HepG2 (cell line): ENCODE measurements around the gene LRRC3B. TPM values are rescaled to one million over a fixed set of nuclear protein-coding genes. Genes with fewer than 3 reads are reported as not detected.

Experiments used
- ATAC-seq: fragments of 200-7000 bp; cut with Tn5 transposase; 3 replicates; pipeline ENCODE4 v1.9.1; 2020; ENCODE audit warnings: mild to moderate bottlenecking, moderate library complexity
- BruUV-seq: library from RNA; stranded (reverse); fragments of 400-500 nt; replicated peaks from 2 replicates; lab custom pipeline; 2021; lab: Mats Ljungman, UMichigan
- CTCF ChIA-PET: fragments of 300-600 bp; formaldehyde crosslinking; extraction: SDS; loops from one replicate; lab custom pipeline; 2021; ENCODE audit warnings: low total read pairs, inconsistent platforms, low intra/inter-chr PET ratio; lab: Yijun Ruan, JAX
- POLR2A ChIA-PET: fragments of 350-600 bp; sonication (Branson Sonifier 250); formaldehyde crosslinking; loops from one replicate; lab custom pipeline; 2020; ENCODE audit warnings: antibody characterized with exemption, inconsistent platforms; lab: Yijun Ruan, JAX
- DNase-seq: peaks from one replicate; pipeline ENCODE4 v3.0.0-alpha.2; 2015; ENCODE audit warnings: low spot score
- FAIRE-seq: peaks from 3 replicates; lab custom pipeline; 2011; peaks lifted over from hg19 to GRCh38; lab: Jason Lieb, UNC
- H2AFZ ChIP-seq: one replicate; pipeline ENCODE4 v1.6.1; 2011; ENCODE audit warnings: low read length, inconsistent platforms
- H3K27ac ChIP-seq: fragments of 300-600 bp; 3 replicates; pipeline ENCODE4 v1.8.0; 2011; ENCODE audit warnings: mixed run types, mild to moderate bottlenecking, mixed read lengths, low read length, inconsistent platforms; ENCODE audit not compliant: insufficient read depth; ENCODE audit errors: extremely low read length
- H3K27me3 ChIP-seq, 2 experiments: fragments of 200-600 bp in 1 of 2; 2 replicates in 1 of 2; 3 replicates in 1 of 2; pipeline versions ENCODE4 v1.6.0 to v1.8.0; 2011; ENCODE audit warnings: low read length in 2 of 2, mild to moderate bottlenecking in 2 of 2, moderate library complexity in 2 of 2, inconsistent platforms in 1 of 2; ENCODE audit not compliant: insufficient read depth in 2 of 2, control insufficient read depth in 1 of 2
- H3K36me3 ChIP-seq, 2 experiments: fragments of 200-600 bp in 1 of 2; replicated peaks in 1 of 2; 2 replicates in 1 of 2; 3 replicates in 1 of 2; pipeline versions ENCODE4 v1.5.1 to v1.8.0; 2011; ENCODE audit warnings: low read length in 2 of 2, inconsistent platforms in 1 of 2; ENCODE audit not compliant: insufficient read depth in 2 of 2, control insufficient read depth in 1 of 2
- H3K4me1 ChIP-seq: 2 replicates; pipeline ENCODE4 v1.5.1; 2012; ENCODE audit warnings: low read length, inconsistent platforms; ENCODE audit not compliant: insufficient read depth
- H3K4me2 ChIP-seq: 2 replicates; pipeline ENCODE4 v1.6.0; 2011; ENCODE audit warnings: low read depth, low read length, inconsistent platforms
- H3K4me3 ChIP-seq, 3 experiments: fragments of 200-600 bp in 1 of 3; sonication (generic), shearing (Covaris generic) in 1 of 3; replicated peaks in 1 of 3; 2 replicates each; pipeline ENCODE4 v1.5.1; 2011 to 2016; ENCODE audit warnings: low read length in 3 of 3, inconsistent platforms in 2 of 3, low read depth in 2 of 3, mild to moderate bottlenecking in 2 of 3, control low read depth in 1 of 3, mixed read lengths in 1 of 3; ENCODE audit not compliant: insufficient read depth in 1 of 3
- H3K79me2 ChIP-seq: one replicate; pipeline ENCODE4 v1.6.1; 2011; ENCODE audit warnings: low read length, inconsistent platforms; ENCODE audit not compliant: insufficient read depth
- H3K9ac ChIP-seq: 2 replicates; pipeline ENCODE4 v1.6.0; 2011; ENCODE audit warnings: mild to moderate bottlenecking, low read depth, low read length, inconsistent platforms; ENCODE audit not compliant: insufficient read depth
- H3K9me3 ChIP-seq: 2 replicates; pipeline ENCODE4 v1.5.1; 2012; ENCODE audit warnings: mild to moderate bottlenecking, low read length
- H4K20me1 ChIP-seq: 2 replicates; pipeline ENCODE4 v1.6.0; 2011; ENCODE audit warnings: inconsistent platforms, mild to moderate bottlenecking, low read length, moderate library complexity; ENCODE audit not compliant: insufficient read depth
- CREM ChIP-seq, 2 experiments: sonication (generic) in 1 of 2; formaldehyde crosslinking in 1 of 2; IDR thresholded peaks; 2 replicates each; pipeline versions ENCODE4 v1.4.0 to v1.6.1; 2016 to 2020; ENCODE audit warnings: antibody characterized with exemption in 1 of 2, mild to moderate bottlenecking in 1 of 2, missing genetic modification reagents in 1 of 2
- ERF ChIP-seq: IDR thresholded peaks from 2 replicates; pipeline ENCODE4 v1.6.1; 2018; ENCODE audit warnings: missing biosample characterization, missing genetic modification reagents
- HCFC1 ChIP-seq: fragments of 150-350 bp; IDR thresholded peaks from 2 replicates; pipeline ENCODE4 v1.6.1; 2014; ENCODE audit warnings: low read depth, low read length
- HDAC2 ChIP-seq: sonication (generic); formaldehyde crosslinking; IDR thresholded peaks from 2 replicates; pipeline ENCODE4 v1.4.0; 2020; ENCODE audit warnings: missing genetic modification reagents
- KAT8 ChIP-seq: IDR thresholded peaks from 2 replicates; pipeline ENCODE4 v1.6.1; 2016; ENCODE audit warnings: missing genetic modification reagents, missing compliant biosample characterization
- POLR2AphosphoS2 ChIP-seq: IDR thresholded peaks from 2 replicates; pipeline ENCODE4 v1.6.1; 2011; ENCODE audit warnings: low read depth, low read length, improper control_type of control experiment
- RARA ChIP-seq: IDR thresholded peaks from 2 replicates; pipeline ENCODE4 v1.6.1; 2016; ENCODE audit warnings: missing genetic modification reagents, missing compliant biosample characterization
- RFXAP ChIP-seq: sonication (generic); formaldehyde crosslinking; IDR thresholded peaks from 2 replicates; pipeline ENCODE4 v1.4.0; 2020; ENCODE audit warnings: missing genetic modification reagents, borderline replicate concordance
- RNF2 ChIP-seq: fragments of 450-650 bp; conservative IDR thresholded peaks from 2 replicates; pipeline ENCODE4 v1.6.1; 2016; ENCODE audit warnings: low read depth
- ZBTB21 ChIP-seq: sonication (generic); formaldehyde crosslinking; IDR thresholded peaks from 2 replicates; pipeline ENCODE4 v1.4.0; 2020; ENCODE audit warnings: missing genetic modification reagents
- ZFP36 ChIP-seq: fragments of 150-350 bp; IDR thresholded peaks from 2 replicates; pipeline ENCODE4 v1.6.1; 2018; ENCODE audit warnings: borderline replicate concordance, low read length, low read depth; ENCODE audit not compliant: partially characterized antibody
- ZNF124 ChIP-seq: sonication (generic); formaldehyde crosslinking; IDR thresholded peaks from 2 replicates; pipeline ENCODE4 v1.4.0; 2020; ENCODE audit warnings: missing genetic modification reagents
- ZNF136 ChIP-seq: sonication (generic); formaldehyde crosslinking; IDR thresholded peaks from 2 replicates; pipeline ENCODE4 v1.8.1; 2022; ENCODE audit warnings: low read depth, mild to moderate bottlenecking, moderate library complexity, missing genetic modification reagents
- ZNF329 ChIP-seq: sonication (generic); formaldehyde crosslinking; IDR thresholded peaks from 2 replicates; pipeline ENCODE4 v1.9.0; 2021; ENCODE audit warnings: low read depth, mild to moderate bottlenecking, missing genetic modification reagents
- ZNF34 ChIP-seq: sonication (generic); formaldehyde crosslinking; IDR thresholded peaks from 2 replicates; pipeline ENCODE4 v1.4.0; 2020; ENCODE audit warnings: mild to moderate bottlenecking, missing genetic modification reagents, borderline replicate concordance
- ZNF747 ChIP-seq: sonication (generic); formaldehyde crosslinking; IDR thresholded peaks from 2 replicates; pipeline ENCODE4 v1.8.1; 2023; ENCODE audit warnings: missing genetic modification reagents, mild to moderate bottlenecking, borderline replicate concordance
- ZNF83 ChIP-seq: sonication (generic); formaldehyde crosslinking; IDR thresholded peaks from 2 replicates; pipeline ENCODE4 v1.4.0; 2020; ENCODE audit warnings: missing genetic modification reagents, mild to moderate bottlenecking, borderline replicate concordance
- in situ Hi-C: cut with HindIII; loops from 2 replicates; pipeline ENCODE4 v1.10.0; 2017; ENCODE audit warnings: low pct_unique_long_range_greater_than_20kb; ENCODE audit not compliant: extremely low pct_ligation_motif_present
- intact Hi-C: fragments of 100-400 bp; cut with micrococcal nuclease; formaldehyde crosslinking; loops from one replicate; pipeline ENCODE4 v1.10.0; 2022; ENCODE audit not compliant: unreplicated experiment
- polyA plus RNA-seq, 8 experiments: library from polyadenylated mRNA; depleted of rRNA in 3 of 8; stranded (reverse) in 7 of 8; unstranded in 1 of 8; fragments of >200 nt; fragmentation: Illumina TruSeq in 4 of 8; extraction: Trizol in 4 of 8; gene quantifications; 2 replicates each; pipeline versions ENCODE4 v1.2.1 to v1.2.3, GENCODE V29; 2011 to 2016; ENCODE audit warnings: low read depth in 4 of 8, missing spikeins in 1 of 8, mixed read lengths in 1 of 8; ENCODE audit not compliant: insufficient read depth in 1 of 8
- total RNA-seq, 5 experiments: library from RNA; depleted of rRNA; stranded (reverse); fragments of >200 nt; fragmentation: Illumina TruSeq; extraction: Trizol; gene quantifications; 2 replicates each; pipeline ENCODE4 v1.2.3, GENCODE V29; 2016; ENCODE audit warnings: low read depth in 1 of 5
- TF ChIP-seq, protein P1 (sequence below): sonication (generic); formaldehyde crosslinking; IDR thresholded peaks from 2 replicates; pipeline ENCODE4 v1.8.0; 2022; ENCODE audit warnings: mild to moderate bottlenecking, missing genetic modification reagents; ENCODE audit not compliant: insufficient replicate concordance
- TF ChIP-seq, protein P2 (sequence below): sonication (generic); formaldehyde crosslinking; IDR thresholded peaks from 2 replicates; pipeline ENCODE4 v1.4.0; 2020; ENCODE audit warnings: missing genetic modification reagents, low read depth, mild to moderate bottlenecking, borderline replicate concordance

Gene LRRC3B
- total and polyA plus RNA-seq, 2 of the 13 experiments (the other 11 are each of a cell fraction or from before 2014, with no cell fraction given): not detected

- Histone ChIP-seq H3K4me1 (no peaks in the 10 kb centered on the region), H3K9me3 (peaks cover 27% of the 10 kb centered on the region; the same call in 1 of the 2 replicates), H2AFZ (no peak overlapping the region), H3K79me2 (no peaks in the 10 kb centered on the region), H3K9ac (no peak overlapping the region), H3K27ac (no peak overlapping the region), H3K27me3 (no peaks in the 10 kb centered on the region), H3K4me3 (no peak overlapping the region), H3K4me2 (no peak overlapping the region), H3K36me3 (no peaks in the 10 kb centered on the region), H4K20me1 (no peaks in the 10 kb centered on the region)
- POLR2A ChIA-PET: no interaction called here
- no TSS peak for BruUV-seq
- CTCF ChIA-PET: no interaction called here
- intact Hi-C loops (no loop called here), in situ Hi-C loops (no loop called here)
- FAIRE-seq: no peak
- no peak for DNase-seq
- ATAC-seq: no peak
- no peak for TF ChIP-seq ZNF34 (CRISPR knock-in tag)
- no peak for TF ChIP-seq RARA (CRISPR knock-in tag)
- TF ChIP-seq HDAC2 (CRISPR knock-in tag): no peak
- no peak for TF ChIP-seq POLR2AphosphoS2
- no peak for TF ChIP-seq HCFC1
- no peak for TF ChIP-seq ZBTB21
- TF ChIP-seq CREM (IDR thresholded peaks at IDR 0.05): no peak
- TF ChIP-seq CREM (CRISPR knock-in tag; IDR thresholded peaks at IDR 0.05): no peak
- TF ChIP-seq ZNF329 (CRISPR knock-in tag): no peak
- TF ChIP-seq ZNF747 (CRISPR knock-in tag): no peak
- TF ChIP-seq RNF2: no peak
- TF ChIP-seq, protein P1, sequence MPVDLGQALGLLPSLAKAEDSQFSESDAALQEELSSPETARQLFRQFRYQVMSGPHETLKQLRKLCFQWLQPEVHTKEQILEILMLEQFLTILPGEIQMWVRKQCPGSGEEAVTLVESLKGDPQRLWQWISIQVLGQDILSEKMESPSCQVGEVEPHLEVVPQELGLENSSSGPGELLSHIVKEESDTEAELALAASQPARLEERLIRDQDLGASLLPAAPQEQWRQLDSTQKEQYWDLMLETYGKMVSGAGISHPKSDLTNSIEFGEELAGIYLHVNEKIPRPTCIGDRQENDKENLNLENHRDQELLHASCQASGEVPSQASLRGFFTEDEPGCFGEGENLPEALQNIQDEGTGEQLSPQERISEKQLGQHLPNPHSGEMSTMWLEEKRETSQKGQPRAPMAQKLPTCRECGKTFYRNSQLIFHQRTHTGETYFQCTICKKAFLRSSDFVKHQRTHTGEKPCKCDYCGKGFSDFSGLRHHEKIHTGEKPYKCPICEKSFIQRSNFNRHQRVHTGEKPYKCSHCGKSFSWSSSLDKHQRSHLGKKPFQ (CRISPR knock-in tag): no peak
- no peak for TF ChIP-seq KAT8 (CRISPR knock-in tag)
- no peak for TF ChIP-seq ZFP36
- TF ChIP-seq, protein P2, sequence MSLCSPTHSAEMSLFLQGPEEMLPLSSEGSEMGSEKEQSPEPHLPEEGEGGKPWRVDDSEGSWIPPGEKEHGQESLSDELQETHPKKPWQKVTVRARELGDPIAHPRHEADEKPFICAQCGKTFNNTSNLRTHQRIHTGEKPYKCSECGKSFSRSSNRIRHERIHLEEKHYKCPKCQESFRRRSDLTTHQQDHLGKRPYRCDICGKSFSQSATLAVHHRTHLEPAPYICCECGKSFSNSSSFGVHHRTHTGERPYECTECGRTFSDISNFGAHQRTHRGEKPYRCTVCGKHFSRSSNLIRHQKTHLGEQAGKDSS: no peak
- no peak for TF ChIP-seq ERF (CRISPR knock-in tag)
- no peak for TF ChIP-seq ZNF124 (CRISPR knock-in tag)
- TF ChIP-seq RFXAP (CRISPR knock-in tag): no peak
- TF ChIP-seq ZNF83 (CRISPR knock-in tag): no peak
- no peak for TF ChIP-seq ZNF136 (CRISPR knock-in tag)
Observed at GRCh38 chr3:26574766-26575165, 47.8 kb upstream of the LRRC3B start.
